K562 (cell line): Measurements from ENCODE around the gene DDR1. TPM values are rescaled to one million over a fixed set of nuclear protein-coding genes. Genes with fewer than 3 reads are reported as not detected.

Source experiments
- CBX1 ChIP-seq: sonication (generic); IDR thresholded peaks from 2 replicates; pipeline ENCODE4 v1.6.1; 2016; ENCODE audit warnings: antibody characterized with exemption, low read depth, mild to moderate bottlenecking
- CTCF ChIP-seq, 3 experiments: IDR thresholded peaks in 2 of 3; conservative IDR thresholded peaks in 1 of 3; 2 replicates each; pipeline ENCODE4 v1.5.1; 2011 to 2012; ENCODE audit warnings: low read length in 3 of 3, mild to moderate bottlenecking in 3 of 3, control low read depth in 2 of 3, improper control_type of control experiment in 1 of 3, inconsistent platforms in 1 of 3, low read depth in 1 of 3, mixed read lengths in 1 of 3, moderate library complexity in 1 of 3; ENCODE audit not compliant: insufficient read depth in 2 of 3
- MCM5 ChIP-seq: fragments of 450-650 bp; IDR thresholded peaks from 2 replicates; pipeline ENCODE4 v1.6.1; 2016; ENCODE audit warnings: low read depth
- PTBP1 ChIP-seq: fragments of 200-400 bp; formaldehyde crosslinking; IDR thresholded peaks from 2 replicates; pipeline ENCODE4 v1.6.1; 2017; ENCODE audit warnings: low read depth, low read length
- RUNX1 ChIP-seq: sonication (generic); IDR thresholded peaks from 2 replicates; pipeline ENCODE4 v1.6.1; 2016; ENCODE audit warnings: antibody characterized with exemption, low read depth
- ZBTB1 ChIP-seq: sonication (generic); formaldehyde crosslinking; IDR thresholded peaks from 2 replicates; pipeline ENCODE4 v1.8.1; 2023; ENCODE audit warnings: missing genetic modification reagents, low read depth, mild to moderate bottlenecking, borderline replicate concordance
- ZNF175 ChIP-seq: fragments of 200-800 bp; sonication (Bioruptor generic); IDR thresholded peaks from 2 replicates; pipeline ENCODE4 v1.6.1; 2016; ENCODE audit warnings: low read depth, mild to moderate bottlenecking, missing genetic modification characterization, missing compliant biosample characterization
- ZNF384 ChIP-seq: IDR thresholded peaks from 2 replicates; pipeline ENCODE4 v1.6.1; 2012; ENCODE audit warnings: low read depth, low read length, improper control_type of control experiment
- ZNF561 ChIP-seq: fragments of 450-650 bp; formaldehyde crosslinking; conservative IDR thresholded peaks from 2 replicates; pipeline ENCODE4 v1.4.0; 2020; ENCODE audit warnings: mild to moderate bottlenecking, moderate library complexity
- polyA plus RNA-seq, 8 experiments: library from polyadenylated mRNA; depleted of rRNA in 4 of 8; stranded (reverse) in 5 of 8; unstranded in 3 of 8; fragments of >200 nt; fragmentation: Nextera tagmentation in 2 of 8; fragmentation: Illumina TruSeq in 1 of 8; extraction: Ambion mirVana in 2 of 8; extraction: Trizol in 1 of 8; gene quantifications; 2 replicates each; pipeline versions ENCODE4 v1.2.1 to v1.2.3, GENCODE V29; 2011 to 2014; ENCODE audit warnings: inconsistent platforms in 1 of 8, missing spikeins in 1 of 8
- total RNA-seq, 7 experiments: library from RNA; depleted of rRNA in 6 of 7; stranded (reverse); fragments of >200 nt in 6 of 7; fragmentation: Illumina TruSeq in 2 of 7; extraction: Trizol in 2 of 7; gene quantifications; 2 replicates each; pipeline versions ENCODE4 v1.2.1 to v1.2.3, GENCODE V29; 2011 to 2021; ENCODE audit warnings: low replicate concordance in 1 of 7
- TF ChIP-seq, protein P1 (sequence below): sonication (generic); IDR thresholded peaks from 2 replicates; pipeline ENCODE4 v1.6.1; 2016
- TF ChIP-seq, protein P2 (sequence below): sonication (generic); formaldehyde crosslinking; IDR thresholded peaks from 2 replicates; pipeline ENCODE4 v1.8.1; 2023; ENCODE audit warnings: mild to moderate bottlenecking, missing genetic modification reagents
- TF ChIP-seq, protein P3 (sequence below), 2 experiments: fragments of 450-650 bp; formaldehyde crosslinking in 1 of 2; IDR thresholded peaks; 2 replicates each; pipeline versions ENCODE4 v1.4.0 to v1.6.1; 2014 to 2020; ENCODE audit warnings: mild to moderate bottlenecking in 2 of 2, borderline replicate concordance in 1 of 2, low read depth in 1 of 2

DDR1 gene
- total and polyA plus RNA-seq, 9 of the 15 experiments (the other 6 are each of a cell fraction or from before 2014, with no cell fraction given) = 1.4 to 44.6 (median 12.2) TPM

DNA sequence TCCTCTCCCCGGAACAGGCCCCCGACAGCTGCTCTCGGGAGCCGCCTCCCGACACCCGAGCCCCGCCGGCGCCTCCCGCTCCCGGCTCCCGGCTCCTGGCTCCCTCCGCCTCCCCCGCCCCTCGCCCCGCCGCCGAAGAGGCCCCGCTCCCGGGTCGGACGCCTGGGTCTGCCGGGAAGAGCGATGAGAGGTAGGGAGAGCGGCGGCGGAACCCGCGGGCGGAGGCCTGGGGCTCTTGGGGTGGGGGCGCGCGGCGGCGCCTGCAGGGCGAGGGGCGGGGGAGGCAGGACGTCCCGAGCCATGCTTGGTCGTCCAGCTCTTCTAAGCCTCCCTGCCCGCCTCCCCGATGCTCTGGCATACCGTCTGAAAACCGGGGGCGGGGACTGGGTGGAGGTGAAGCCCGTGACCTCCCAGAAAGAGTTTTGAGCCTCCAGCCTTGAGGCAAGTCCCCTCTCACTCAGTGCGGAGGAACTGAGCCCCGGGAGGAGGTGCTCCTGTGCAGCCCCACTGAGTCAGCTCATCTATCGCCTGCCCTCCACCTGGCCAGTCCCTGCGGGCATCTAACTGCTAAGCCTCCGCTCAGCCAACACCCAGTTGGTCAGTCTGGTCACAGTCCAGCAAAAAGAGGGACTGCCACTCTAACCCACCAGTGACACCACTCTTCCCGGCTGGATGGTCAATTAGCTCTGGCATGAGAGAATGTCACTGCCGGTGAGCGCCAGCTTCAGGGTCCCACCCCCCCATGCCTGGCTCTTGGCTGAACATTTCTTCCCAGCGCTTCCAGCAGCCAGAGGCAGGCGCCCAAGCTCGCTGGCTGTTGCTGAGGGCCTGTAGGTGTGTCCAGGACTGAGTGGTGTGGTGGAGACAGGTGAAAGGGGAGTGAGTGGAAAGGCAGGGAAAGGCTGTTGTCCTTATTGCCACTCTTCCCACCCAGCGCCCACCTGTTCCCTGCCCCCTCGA, 482 bp downstream of the DDR1 start (continued):
- TF ChIP-seq ZNF561 = no peak
- 0 out of 2 replicates have a peak, but pooled peaks have one; percentile 37 for TF ChIP-seq ZBTB1 (CRISPR knock-in tag)
- no peak for TF ChIP-seq CBX1
- TF ChIP-seq, protein P1, sequence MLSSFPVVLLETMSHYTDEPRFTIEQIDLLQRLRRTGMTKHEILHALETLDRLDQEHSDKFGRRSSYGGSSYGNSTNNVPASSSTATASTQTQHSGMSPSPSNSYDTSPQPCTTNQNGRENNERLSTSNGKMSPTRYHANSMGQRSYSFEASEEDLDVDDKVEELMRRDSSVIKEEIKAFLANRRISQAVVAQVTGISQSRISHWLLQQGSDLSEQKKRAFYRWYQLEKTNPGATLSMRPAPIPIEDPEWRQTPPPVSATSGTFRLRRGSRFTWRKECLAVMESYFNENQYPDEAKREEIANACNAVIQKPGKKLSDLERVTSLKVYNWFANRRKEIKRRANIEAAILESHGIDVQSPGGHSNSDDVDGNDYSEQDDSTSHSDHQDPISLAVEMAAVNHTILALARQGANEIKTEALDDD = no peak
- TF ChIP-seq RUNX1 = no peak
- no peak for TF ChIP-seq ZNF384
- no peak for TF ChIP-seq PTBP1
- TF ChIP-seq MCM5 = no peak
- TF ChIP-seq, protein P2, sequence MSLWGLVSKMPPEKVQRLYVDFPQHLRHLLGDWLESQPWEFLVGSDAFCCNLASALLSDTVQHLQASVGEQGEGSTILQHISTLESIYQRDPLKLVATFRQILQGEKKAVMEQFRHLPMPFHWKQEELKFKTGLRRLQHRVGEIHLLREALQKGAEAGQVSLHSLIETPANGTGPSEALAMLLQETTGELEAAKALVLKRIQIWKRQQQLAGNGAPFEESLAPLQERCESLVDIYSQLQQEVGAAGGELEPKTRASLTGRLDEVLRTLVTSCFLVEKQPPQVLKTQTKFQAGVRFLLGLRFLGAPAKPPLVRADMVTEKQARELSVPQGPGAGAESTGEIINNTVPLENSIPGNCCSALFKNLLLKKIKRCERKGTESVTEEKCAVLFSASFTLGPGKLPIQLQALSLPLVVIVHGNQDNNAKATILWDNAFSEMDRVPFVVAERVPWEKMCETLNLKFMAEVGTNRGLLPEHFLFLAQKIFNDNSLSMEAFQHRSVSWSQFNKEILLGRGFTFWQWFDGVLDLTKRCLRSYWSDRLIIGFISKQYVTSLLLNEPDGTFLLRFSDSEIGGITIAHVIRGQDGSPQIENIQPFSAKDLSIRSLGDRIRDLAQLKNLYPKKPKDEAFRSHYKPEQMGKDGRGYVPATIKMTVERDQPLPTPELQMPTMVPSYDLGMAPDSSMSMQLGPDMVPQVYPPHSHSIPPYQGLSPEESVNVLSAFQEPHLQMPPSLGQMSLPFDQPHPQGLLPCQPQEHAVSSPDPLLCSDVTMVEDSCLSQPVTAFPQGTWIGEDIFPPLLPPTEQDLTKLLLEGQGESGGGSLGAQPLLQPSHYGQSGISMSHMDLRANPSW (CRISPR knock-in tag) = no peak
- TF ChIP-seq, protein P3, sequence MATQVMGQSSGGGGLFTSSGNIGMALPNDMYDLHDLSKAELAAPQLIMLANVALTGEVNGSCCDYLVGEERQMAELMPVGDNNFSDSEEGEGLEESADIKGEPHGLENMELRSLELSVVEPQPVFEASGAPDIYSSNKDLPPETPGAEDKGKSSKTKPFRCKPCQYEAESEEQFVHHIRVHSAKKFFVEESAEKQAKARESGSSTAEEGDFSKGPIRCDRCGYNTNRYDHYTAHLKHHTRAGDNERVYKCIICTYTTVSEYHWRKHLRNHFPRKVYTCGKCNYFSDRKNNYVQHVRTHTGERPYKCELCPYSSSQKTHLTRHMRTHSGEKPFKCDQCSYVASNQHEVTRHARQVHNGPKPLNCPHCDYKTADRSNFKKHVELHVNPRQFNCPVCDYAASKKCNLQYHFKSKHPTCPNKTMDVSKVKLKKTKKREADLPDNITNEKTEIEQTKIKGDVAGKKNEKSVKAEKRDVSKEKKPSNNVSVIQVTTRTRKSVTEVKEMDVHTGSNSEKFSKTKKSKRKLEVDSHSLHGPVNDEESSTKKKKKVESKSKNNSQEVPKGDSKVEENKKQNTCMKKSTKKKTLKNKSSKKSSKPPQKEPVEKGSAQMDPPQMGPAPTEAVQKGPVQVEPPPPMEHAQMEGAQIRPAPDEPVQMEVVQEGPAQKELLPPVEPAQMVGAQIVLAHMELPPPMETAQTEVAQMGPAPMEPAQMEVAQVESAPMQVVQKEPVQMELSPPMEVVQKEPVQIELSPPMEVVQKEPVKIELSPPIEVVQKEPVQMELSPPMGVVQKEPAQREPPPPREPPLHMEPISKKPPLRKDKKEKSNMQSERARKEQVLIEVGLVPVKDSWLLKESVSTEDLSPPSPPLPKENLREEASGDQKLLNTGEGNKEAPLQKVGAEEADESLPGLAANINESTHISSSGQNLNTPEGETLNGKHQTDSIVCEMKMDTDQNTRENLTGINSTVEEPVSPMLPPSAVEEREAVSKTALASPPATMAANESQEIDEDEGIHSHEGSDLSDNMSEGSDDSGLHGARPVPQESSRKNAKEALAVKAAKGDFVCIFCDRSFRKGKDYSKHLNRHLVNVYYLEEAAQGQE (IDR thresholded peaks at IDR 0.05; ENCODE audit: borderline replicate concordance) = no peak
- TF ChIP-seq, protein P3 (CRISPR knock-in tag; IDR thresholded peaks at IDR 0.05; ENCODE audit: low read depth) = no peak
- TF ChIP-seq CTCF (IDR thresholded peaks at IDR 0.05 in 2 of 3, conservative IDR thresholded peaks at IDR 0.05 in 1 of 3; ENCODE audit: insufficient read depth in 2 of 3, low read depth in 1 of 3, low read length in 3 of 3) = peak in 1 of 3 experiments; percentile 9; a peak in 1 of 6 replicates
- no peak for TF ChIP-seq ZNF175
